Smooth muscle cell (in vitro differentiated cells): Measurements from ENCODE around the gene IRAK2. TPM values are rescaled to one million over a fixed set of nuclear protein-coding genes. Genes with fewer than 3 reads are reported as not detected.

Experiments
- DNase-seq: peaks from one replicate; lab custom pipeline; 2025; ENCODE audit not compliant: unreplicated experiment; lab: John Stamatoyannopoulos, UW
- H2AFZ ChIP-seq: fragments of 200-600 bp; sonication (generic); 2 replicates; pipeline ENCODE4 v1.6.0; 2016; ENCODE audit warnings: antibody characterized with exemption, low read depth, mild to moderate bottlenecking
- H3F3A ChIP-seq: fragments of 200-600 bp; sonication (generic); 2 replicates; pipeline ENCODE4 v1.6.0; 2017; ENCODE audit warnings: antibody characterized with exemption, low read depth
- H3K27ac ChIP-seq: fragments of 200-600 bp; sonication (generic); 2 replicates; pipeline ENCODE4 v1.5.1; 2016; ENCODE audit warnings: low read depth, mild to moderate bottlenecking
- H3K27me3 ChIP-seq: fragments of 200-600 bp; sonication (generic); 2 replicates; pipeline ENCODE4 v1.6.1; 2016; ENCODE audit warnings: low read depth, mild to moderate bottlenecking
- H3K36me3 ChIP-seq: fragments of 200-600 bp; sonication (generic); 2 replicates; pipeline ENCODE4 v1.5.1; 2016; ENCODE audit warnings: low read depth
- H3K4me1 ChIP-seq: fragments of 200-600 bp; sonication (generic); 2 replicates; pipeline ENCODE4 v1.5.1; 2016; ENCODE audit warnings: low read depth
- H3K4me2 ChIP-seq: fragments of 200-600 bp; sonication (generic); 2 replicates; pipeline ENCODE4 v1.6.0; 2016; ENCODE audit warnings: mild to moderate bottlenecking
- H3K4me3 ChIP-seq: fragments of 200-600 bp; sonication (generic); 2 replicates; pipeline ENCODE4 v1.5.1; 2016; ENCODE audit warnings: mild to moderate bottlenecking
- H3K79me2 ChIP-seq: fragments of 200-600 bp; sonication (generic); 2 replicates; pipeline ENCODE4 v1.6.0; 2016; ENCODE audit warnings: low read depth, mild to moderate bottlenecking
- H3K9ac ChIP-seq: fragments of 200-600 bp; sonication (generic); 2 replicates; pipeline ENCODE4 v1.6.0; 2016; ENCODE audit warnings: low read depth
- H3K9me3 ChIP-seq: fragments of 200-600 bp; sonication (generic); replicated peaks from 2 replicates; pipeline ENCODE4 v1.5.1; 2016; ENCODE audit warnings: low read depth
- H4K20me1 ChIP-seq: fragments of 200-600 bp; sonication (generic); 2 replicates; pipeline ENCODE4 v1.6.0; 2016; ENCODE audit warnings: low read depth
- CTCF ChIP-seq: fragments of 200-600 bp; sonication (generic); IDR thresholded peaks from 2 replicates; pipeline ENCODE4 v1.5.1; 2017; ENCODE audit warnings: borderline replicate concordance, mild to moderate bottlenecking, antibody characterized with exemption; ENCODE audit not compliant: insufficient read depth, poor library complexity, severe bottlenecking
- WGBS: methylation state at CpG from one replicate; pipeline ENCODE4 v1.1.7; 2016; ENCODE audit warnings: low lambda C conversion rate; 5-methylcytosine and 5-hydroxymethylcytosine counted together
- polyA plus RNA-seq: library from polyadenylated mRNA; unstranded; fragments of >200 nt; fragmentation: Nextera tagmentation; extraction: Ambion mirVana; gene quantifications from 2 replicates; pipeline ENCODE4 v1.2.1, GENCODE V29; 2016
- total RNA-seq: library from RNA; depleted of rRNA; stranded (reverse); fragments of >200 nt; gene quantifications from 2 replicates; pipeline ENCODE4 v1.2.3, GENCODE V29; 2014

IRAK2 gene
- total and polyA plus RNA-seq, 2 experiments from 2014 or later, result 3.3 to 3.4 TPM

- H3K27me3 ChIP-seq, result no peaks in the 10 kb centered on the region
- TF ChIP-seq CTCF, result no peak
- H2AFZ ChIP-seq, result no peak overlapping the region
- H4K20me1 ChIP-seq, result no peaks in the 10 kb centered on the region
- DNase-seq, result no peak
- no peaks in the 10 kb centered on the region for H3K79me2 ChIP-seq
- no peak overlapping the region for H3K9ac ChIP-seq
- H3K27ac ChIP-seq, result peak overlapping the region; percentile 8
- H3K36me3 ChIP-seq, result no peaks in the 10 kb centered on the region
- H3K4me1 ChIP-seq, result peaks cover 12% of the 10 kb centered on the region
- H3K9me3 ChIP-seq, result no peaks in the 10 kb centered on the region
- 97% methylated on average over 4 of the region's 4 CpGs for WGBS
- peaks cover 12% of the 10 kb centered on the region for H3F3A ChIP-seq
- no peak overlapping the region for H3K4me3 ChIP-seq
- H3K4me2 ChIP-seq, result no peak overlapping the region
Measured at GRCh38 chr3:10198226-10198625, 33.5 kb downstream of the IRAK2 start.

GRCh38 chr3:10198761-10199649, 34.3 kb downstream of the IRAK2 start:
- peaks cover 4% of the 10 kb centered on the region for H3F3A ChIP-seq
- H3K79me2 ChIP-seq, result no peaks in the 10 kb centered on the region
- H3K36me3 ChIP-seq, result no peaks in the 10 kb centered on the region
- no peak overlapping the region for H3K4me3 ChIP-seq
- TF ChIP-seq CTCF, result no peak
- H2AFZ ChIP-seq, result no peak overlapping the region
- H3K4me2 ChIP-seq, result no peak overlapping the region
- peaks cover 11% of the 10 kb centered on the region for H3K4me1 ChIP-seq
- no peaks in the 10 kb centered on the region for H3K9me3 ChIP-seq
- no peak for DNase-seq
- WGBS, result 76% methylated on average over 12 of the region's 12 CpGs
- H4K20me1 ChIP-seq, result no peaks in the 10 kb centered on the region
- no peak overlapping the region for H3K9ac ChIP-seq
- peak overlapping the region; percentile 8 for H3K27ac ChIP-seq
- H3K27me3 ChIP-seq, result no peaks in the 10 kb centered on the region

- TF ChIP-seq CTCF, result no peak
- no peak overlapping the region for H3K4me3 ChIP-seq
- H3K79me2 ChIP-seq, result no peaks in the 10 kb centered on the region
- no peaks in the 10 kb centered on the region for H3K27me3 ChIP-seq
- H3K36me3 ChIP-seq, result no peaks in the 10 kb centered on the region
- no peaks in the 10 kb centered on the region for H4K20me1 ChIP-seq
- no peaks in the 10 kb centered on the region for H3K4me1 ChIP-seq
- no peak for DNase-seq
- 81% methylated on average over 2 of the region's 2 CpGs for WGBS
- H3K27ac ChIP-seq, result peak overlapping the region; percentile 91
- no peak overlapping the region for H2AFZ ChIP-seq
- no peaks in the 10 kb centered on the region for H3K9me3 ChIP-seq
- peak overlapping the region; percentile 2 for H3K4me2 ChIP-seq
- H3K9ac ChIP-seq, result peak overlapping the region; percentile 60
- peaks cover 6% of the 10 kb centered on the region for H3F3A ChIP-seq
Measured at GRCh38 chr3:10204921-10205320, 40.2 kb downstream of the IRAK2 start.
